ENCODE results near the gene SARS1. TPM values are rescaled to one million over a fixed set of nuclear protein-coding genes. Genes with fewer than 3 reads are reported as not detected.

SARS1 gene
- total and polyA plus RNA-seq, 2 donors (not counting 1 experiment from before 2014, with no cell fraction given): 59.1 to 115 TPM

- H3K36me3 ChIP-seq (replicated peaks in 1 of 2; ENCODE audit: control extremely low read depth in 1 of 2, control insufficient read depth in 1 of 2, extremely low read depth in 1 of 2, insufficient read depth in 2 of 2, low read length in 1 of 2): peaks cover 2 to 54% of the 10 kb centered on the region in 2 experiments
- no peak overlapping the region for H3K4me3 ChIP-seq (ENCODE audit: control extremely low read depth in 1 of 5, extremely low read depth in 1 of 5, insufficient read depth in 1 of 5, low read depth in 2 of 5, low read length in 4 of 5)
- H3K4me3 Mint-ChIP-seq: no peak overlapping the region
- H3K27me3 Mint-ChIP-seq: peaks cover 6% of the 10 kb centered on the region
- H3K4me1 Mint-ChIP-seq: peaks cover 17% of the 10 kb centered on the region
- ChIA-PET CTCF (interaction anchor here (0.6 kb wide), 1 partner anchor 42 kb away, joined by 3 read pairs; no protein-coding TSS in a partner anchor), POLR2A (no interaction called here)
- peaks cover 0 to 9% (median 0%) of the 10 kb centered on the region in 4 experiments for H3K27me3 ChIP-seq (replicated peaks in 1 of 4; ENCODE audit: control extremely low read depth in 1 of 4, control insufficient read depth in 3 of 4, insufficient read depth in 4 of 4, low read length in 3 of 4)
- H3K9me3 Mint-ChIP-seq (ENCODE audit: insufficient read depth): no peaks in the 10 kb centered on the region
- H3K4me1 ChIP-seq (ENCODE audit: control insufficient read depth in 2 of 2, insufficient read depth in 2 of 2, low read length in 2 of 2): peaks cover 0 to 7% of the 10 kb centered on the region in 2 donors
- H3K4me2 ChIP-seq (replicated peaks; ENCODE audit: low read depth, low read length, poor library complexity, severe bottlenecking): no peak overlapping the region
- WGBS (ENCODE audit: insufficient coverage): 96% methylated on average over 3 of the region's 3 CpGs
- DNase-seq: no peak
- H3K9ac ChIP-seq (ENCODE audit: low read length): no peak overlapping the region
- H3K79me2 ChIP-seq (ENCODE audit: control insufficient read depth, insufficient read depth, low read length): no peaks in the 10 kb centered on the region
- TF ChIP-seq CTCF (IDR thresholded peaks at IDR 0.05) (no peak), EZH2 (IDR thresholded peaks at IDR 0.05; ENCODE audit: borderline replicate concordance, insufficient read depth, low read depth, low read length, poor library complexity, severe bottlenecking) (no peak)
- H3K27ac Mint-ChIP-seq: no peak overlapping the region
- no peaks in the 10 kb centered on the region for H3K9me3 ChIP-seq (ENCODE audit: control extremely low read depth in 1 of 3, control insufficient read depth in 2 of 3, insufficient read depth in 1 of 3, low read length in 2 of 3)
- no peak overlapping the region for H3K27ac ChIP-seq (ENCODE audit: low read length in 2 of 2)
- H4K20me1 ChIP-seq (ENCODE audit: control insufficient read depth, insufficient read depth, low read length, poor library complexity, severe bottlenecking): peaks cover 8% of the 10 kb centered on the region
- ATAC-seq (ENCODE audit: low read depth): no peak
- no peak overlapping the region for H2AFZ ChIP-seq (ENCODE audit: insufficient read depth, low read depth, low read length, poor library complexity, severe bottlenecking)
- intact Hi-C loops (cut with micrococcal nuclease): no loop called here
Measured at GRCh38 chr1:109237512-109237911, 23.8 kb downstream of the SARS1 start.

GRCh38 chr1:109238382-109238781 is 24.7 kb downstream of the SARS1 start:
- DNase-seq: no peak
- CTCF ChIA-PET: interaction anchor here (0.9 to 2.9 kb wide), 3 partner anchors 14 to 294 kb away, joined by 3 to 8 read pairs (median 3); no protein-coding TSS in a partner anchor

More at GRCh38 chr1:109238382-109238781, 24.7 kb downstream of the SARS1 start:
- Histone ChIP-seq H3K4me1 (ENCODE audit: control insufficient read depth in 2 of 2, insufficient read depth in 2 of 2, low read length in 2 of 2) (peaks cover 0 to 7% of the 10 kb centered on the region in 2 donors), H4K20me1 (ENCODE audit: control insufficient read depth, insufficient read depth, low read length, poor library complexity, severe bottlenecking) (peaks cover 8% of the 10 kb centered on the region), H3K79me2 (ENCODE audit: control insufficient read depth, insufficient read depth, low read length) (no peaks in the 10 kb centered on the region), H3K27ac (ENCODE audit: low read length in 2 of 2) (no peak overlapping the region), H2AFZ (ENCODE audit: insufficient read depth, low read depth, low read length, poor library complexity, severe bottlenecking) (no peak overlapping the region), H3K9me3 (ENCODE audit: control extremely low read depth in 1 of 3, control insufficient read depth in 2 of 3, insufficient read depth in 1 of 3, low read length in 2 of 3) (no peaks in the 10 kb centered on the region), H3K27me3 (replicated peaks in 1 of 4; ENCODE audit: control extremely low read depth in 1 of 4, control insufficient read depth in 3 of 4, insufficient read depth in 4 of 4, low read length in 3 of 4) (peaks cover 0 to 16% (median under 1%) of the 10 kb centered on the region in 4 experiments), H3K4me3 (ENCODE audit: control extremely low read depth in 1 of 5, extremely low read depth in 1 of 5, insufficient read depth in 1 of 5, low read depth in 2 of 5, low read length in 4 of 5) (no peak overlapping the region), H3K9ac (ENCODE audit: low read length) (no peak overlapping the region), H3K4me2 (replicated peaks; ENCODE audit: low read depth, low read length, poor library complexity, severe bottlenecking) (no peak overlapping the region), H3K36me3 (replicated peaks in 1 of 2; ENCODE audit: control extremely low read depth in 1 of 2, control insufficient read depth in 1 of 2, extremely low read depth in 1 of 2, insufficient read depth in 2 of 2, low read length in 1 of 2) (peaks cover 2 to 47% of the 10 kb centered on the region in 2 experiments)
- Mint-ChIP-seq H3K27me3 (peaks cover 7% of the 10 kb centered on the region), H3K27ac (no peak overlapping the region), H3K4me1 (peaks cover 19% of the 10 kb centered on the region), H3K9me3 (ENCODE audit: insufficient read depth) (no peaks in the 10 kb centered on the region), H3K4me3 (no peak overlapping the region)
- intact Hi-C loops (cut with micrococcal nuclease): no loop called here
- POLR2A ChIA-PET: no interaction called here
- TF ChIP-seq CTCF (IDR thresholded peaks at IDR 0.05): no peak
- TF ChIP-seq EZH2 (IDR thresholded peaks at IDR 0.05; ENCODE audit: borderline replicate concordance, insufficient read depth, low read depth, low read length, poor library complexity, severe bottlenecking): no peak
- no peak for ATAC-seq (ENCODE audit: low read depth)
- 100% methylated on average over 1 of the region's 2 CpGs for WGBS (ENCODE audit: insufficient coverage)

All from B cell (primary cell).